GM13977 (cell line): ENCODE measurements around the gene AHRR.

Experiments used
- DNase-seq: peaks from one replicate; pipeline ENCODE4 v3.0.0; 2012; ENCODE audit warnings: low spot score
- CTCF ChIP-seq: IDR thresholded peaks from 2 replicates; pipeline ENCODE4 v1.5.1; 2012; ENCODE audit warnings: mild to moderate bottlenecking, control low read depth; ENCODE audit not compliant: insufficient read depth; ENCODE audit errors: extremely low read depth, missing control alignments
- in situ Hi-C: fragments of 300-500 bp; cut with MboI; formaldehyde crosslinking; loops from one replicate; pipeline ENCODE4 v1.12.0; 2022; ENCODE audit warnings: low sequenced_read_pairs, low pct_unique_long_range_greater_than_20kb, mixed read lengths, inconsistent platforms; ENCODE audit not compliant: unreplicated experiment

Gene AHRR

DNA sequence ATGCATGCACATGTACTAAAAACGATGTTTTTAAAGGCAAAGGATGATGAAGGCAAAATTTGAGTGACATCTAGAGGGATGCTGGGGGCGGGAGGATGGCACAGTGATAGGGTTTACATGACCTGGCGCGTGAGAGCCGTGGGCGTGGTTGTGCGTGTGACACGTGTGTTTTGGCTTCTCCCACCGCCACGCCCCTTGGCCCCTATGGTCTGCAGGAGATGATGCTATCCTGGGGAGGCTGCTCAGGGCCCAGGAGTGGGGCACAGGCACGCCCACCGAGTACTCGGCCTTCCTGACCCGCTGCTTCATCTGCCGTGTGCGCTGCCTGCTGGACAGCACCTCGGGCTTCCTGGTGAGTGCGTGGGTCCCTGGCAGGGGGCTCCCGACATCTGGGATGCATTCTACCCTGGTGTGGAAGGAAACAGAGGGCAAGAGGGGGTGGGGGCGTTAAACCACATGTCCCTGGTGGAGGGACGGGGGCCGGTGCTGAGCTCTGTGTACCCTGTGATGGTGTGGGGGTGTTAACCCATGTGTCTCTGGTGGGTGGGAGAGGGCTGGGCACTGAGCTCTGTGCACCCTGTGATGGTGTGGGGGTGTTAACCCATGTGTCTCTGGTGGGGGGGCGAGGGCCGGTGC is 102.2 kb downstream of the AHRR start:
- TF ChIP-seq CTCF: no peak
- in situ Hi-C loops: no loop called here
- no peak for DNase-seq

- no peak for TF ChIP-seq CTCF
- in situ Hi-C loops: no loop called here
- DNase-seq: peak; percentile 88
Observed at GRCh38 chr5:424301-425110, 103.0 kb downstream of the AHRR start.

GRCh38 chr5:425714-426113 is 104.2 kb downstream of the AHRR start:
- no peak for DNase-seq
- TF ChIP-seq CTCF: no peak
- in situ Hi-C loops: no loop called here

DNA sequence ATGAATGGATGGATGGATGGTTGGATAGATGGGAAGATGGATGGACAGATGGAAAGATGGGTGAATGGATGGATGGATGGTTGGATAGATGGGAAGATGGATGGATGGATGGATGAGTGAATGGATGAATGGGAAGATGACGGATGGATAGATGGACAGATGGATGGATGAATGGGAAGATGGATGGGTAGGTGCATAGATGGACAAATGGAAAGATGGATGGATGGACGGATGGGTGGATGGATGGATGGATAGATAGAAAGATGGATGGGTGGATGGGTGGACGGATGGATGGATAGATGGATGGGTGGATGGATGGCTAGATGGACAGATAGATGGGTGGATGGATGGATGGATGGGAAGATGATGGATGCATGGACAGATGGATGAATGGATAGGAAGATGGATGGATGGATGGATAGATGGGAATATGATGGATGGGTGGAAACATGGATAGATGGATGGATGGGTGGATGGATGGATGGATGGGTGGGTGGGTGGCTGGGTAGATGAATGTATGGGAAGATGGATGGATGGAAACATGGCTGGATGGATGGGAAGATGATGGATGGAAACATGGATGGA is 105.0 kb downstream of the AHRR start:
- TF ChIP-seq CTCF: no peak
- no peak for DNase-seq
- in situ Hi-C loops: no loop called here

DNA sequence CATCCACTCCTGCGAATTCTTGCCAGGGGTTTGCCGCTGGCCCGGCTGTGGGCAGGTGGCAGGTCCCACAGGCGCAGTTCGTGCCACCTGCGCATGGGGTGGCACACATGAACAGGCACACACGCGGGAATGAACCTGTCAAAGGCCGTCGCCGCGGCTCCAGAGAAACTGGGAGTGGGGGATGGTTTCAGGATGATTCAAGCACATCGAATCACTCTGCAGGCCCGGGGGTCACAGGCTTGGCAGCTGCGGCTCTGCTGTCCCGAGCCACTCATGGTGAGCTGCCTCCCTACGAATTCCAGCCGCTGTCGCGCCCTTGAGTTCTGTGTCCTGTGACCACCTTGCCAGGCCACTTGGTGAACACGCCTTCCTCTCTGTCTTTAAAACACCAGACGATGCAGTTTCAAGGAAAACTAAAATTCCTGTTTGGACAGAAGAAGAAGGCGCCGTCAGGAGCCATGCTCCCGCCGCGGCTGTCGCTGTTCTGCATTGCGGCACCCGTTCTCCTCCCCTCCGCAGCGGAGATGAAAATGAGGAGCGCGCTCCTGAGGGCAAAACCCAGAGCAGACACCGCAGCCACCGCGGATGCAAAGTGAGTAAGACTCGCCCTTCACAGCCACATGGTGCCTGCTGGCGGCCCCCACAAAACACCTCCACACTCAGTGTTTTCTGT is 106.0 kb downstream of the AHRR start:
- TF ChIP-seq CTCF: no peak
- in situ Hi-C loops: no loop called here
- peak; percentile 26 for DNase-seq

GRCh38 chr5:428219-428618 is 106.7 kb downstream of the AHRR start:
- in situ Hi-C loops: no loop called here
- no peak for DNase-seq
- no peak for TF ChIP-seq CTCF
